HG03457 (cell line): ENCODE data around the gene DHX8.

ENCODE experiments used
- ATAC-seq: cut with Tn5 transposase; IDR thresholded peaks from one replicate; pipeline ENCODE4 v1.9.1; 2021; ENCODE audit warnings: moderate number of reproducible peaks; ENCODE audit not compliant: unreplicated experiment

The DHX8 gene

DNA sequence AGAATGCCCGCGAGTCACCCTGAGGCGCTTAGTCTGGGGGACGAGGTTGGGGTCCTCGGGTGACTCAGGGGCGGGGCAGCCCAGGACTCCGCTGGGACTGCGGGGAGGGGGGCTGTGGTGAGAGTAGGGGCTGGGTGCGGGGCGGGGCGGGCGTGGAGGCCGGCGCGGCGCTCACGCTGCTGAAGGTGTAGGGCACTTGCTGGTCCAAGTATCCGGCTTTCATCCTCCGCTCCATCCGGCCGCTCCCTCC, 61.5 kb downstream of the DHX8 start:
- ATAC-seq, result no peak

DNA sequence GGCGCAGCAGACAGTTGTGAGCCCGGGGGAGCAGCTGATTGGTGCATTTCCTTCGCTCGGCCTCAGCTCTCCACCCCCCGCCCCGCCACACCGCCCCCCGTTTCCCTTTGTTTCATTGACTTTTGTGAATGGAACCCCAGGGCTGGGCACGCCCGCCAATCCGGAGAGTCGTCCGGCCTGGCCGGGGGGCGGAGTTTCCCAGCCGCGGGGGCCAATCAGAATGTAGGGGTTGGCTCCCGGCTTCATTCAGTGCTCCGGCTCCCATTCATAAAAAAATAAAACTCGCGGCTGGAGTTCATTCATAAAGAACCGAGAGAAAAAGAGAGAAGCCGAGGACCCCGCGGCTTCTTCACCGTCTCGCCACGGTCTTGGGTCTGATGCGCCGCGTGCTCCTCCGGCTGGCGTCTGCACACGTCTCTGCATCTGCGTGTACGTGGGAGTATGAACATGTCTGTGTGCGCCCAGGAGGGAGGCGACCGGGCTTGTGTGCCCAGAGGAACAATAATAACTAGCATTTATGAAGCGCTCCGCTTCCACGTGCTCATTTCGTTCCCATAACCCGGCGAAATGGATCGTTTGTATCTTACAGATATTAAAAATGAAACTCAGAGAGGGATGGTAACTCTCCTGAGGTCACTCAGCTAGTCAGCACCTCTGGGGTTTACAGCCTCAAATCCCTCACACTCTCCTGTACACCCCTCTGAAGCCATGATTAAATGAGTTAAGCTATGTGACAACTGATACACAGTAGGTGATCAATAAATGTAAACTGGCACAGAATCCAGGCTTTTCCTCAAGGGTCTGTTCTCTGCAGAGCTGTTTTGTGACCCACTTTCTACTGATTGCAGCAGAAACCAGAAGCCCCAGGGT, 62.8 kb downstream of the DHX8 start, which contains the start of gene ETV4:
TSS of gene ETV4 (minus strand) at position 22 of the 870 bp plus-strand sequence. CDS start 723 bp downstream, outside the sequence.
- no peak for ATAC-seq

DNA sequence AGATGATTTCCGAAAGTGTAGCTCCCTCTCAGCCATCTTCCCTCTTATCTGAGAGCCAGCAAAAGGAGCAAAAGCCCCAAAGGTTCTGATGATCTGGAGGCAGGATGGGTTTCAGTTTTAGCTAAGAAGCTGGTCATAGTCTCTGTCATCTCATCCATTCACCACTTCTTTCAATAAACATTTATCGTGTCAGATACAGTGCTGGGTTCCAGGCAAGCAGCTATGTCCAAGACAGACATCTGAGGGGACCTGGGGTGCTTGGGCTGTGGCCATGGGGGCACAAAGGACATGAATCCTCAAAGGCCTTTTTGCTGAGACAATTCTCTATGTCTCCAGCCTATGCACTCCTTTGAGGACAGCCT, 63.4 kb downstream of the DHX8 start:
- ATAC-seq, result no peak

DNA sequence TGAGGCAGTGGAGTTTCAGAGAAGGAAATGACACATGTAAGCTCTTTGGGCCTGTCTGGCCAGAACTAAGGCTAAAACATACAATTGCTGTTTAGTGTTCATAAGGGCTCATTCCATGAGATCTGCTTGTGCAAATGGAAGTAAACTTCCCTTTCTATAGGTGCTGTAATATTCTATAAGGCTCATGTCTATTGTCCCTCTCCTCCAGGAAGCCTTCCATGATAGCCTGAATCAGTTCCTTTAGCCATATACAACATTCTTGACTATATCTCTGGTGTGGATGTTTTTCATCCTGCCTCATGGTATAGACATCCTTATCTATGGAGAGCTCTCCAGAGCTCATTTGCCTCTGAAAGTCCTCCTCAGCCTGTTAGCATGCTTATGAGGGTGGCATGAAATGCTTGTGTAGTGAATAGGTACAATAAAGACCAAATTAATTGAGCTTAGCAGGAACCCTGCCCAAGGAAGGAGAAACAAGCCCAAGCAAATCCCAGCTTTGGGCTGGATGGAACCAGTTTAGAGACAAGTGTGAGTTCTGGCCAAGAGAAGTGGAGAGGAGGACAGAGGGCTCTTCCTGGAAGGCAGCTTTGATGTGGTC, 64.0 kb downstream of the DHX8 start:
- ATAC-seq, result no peak

DNA sequence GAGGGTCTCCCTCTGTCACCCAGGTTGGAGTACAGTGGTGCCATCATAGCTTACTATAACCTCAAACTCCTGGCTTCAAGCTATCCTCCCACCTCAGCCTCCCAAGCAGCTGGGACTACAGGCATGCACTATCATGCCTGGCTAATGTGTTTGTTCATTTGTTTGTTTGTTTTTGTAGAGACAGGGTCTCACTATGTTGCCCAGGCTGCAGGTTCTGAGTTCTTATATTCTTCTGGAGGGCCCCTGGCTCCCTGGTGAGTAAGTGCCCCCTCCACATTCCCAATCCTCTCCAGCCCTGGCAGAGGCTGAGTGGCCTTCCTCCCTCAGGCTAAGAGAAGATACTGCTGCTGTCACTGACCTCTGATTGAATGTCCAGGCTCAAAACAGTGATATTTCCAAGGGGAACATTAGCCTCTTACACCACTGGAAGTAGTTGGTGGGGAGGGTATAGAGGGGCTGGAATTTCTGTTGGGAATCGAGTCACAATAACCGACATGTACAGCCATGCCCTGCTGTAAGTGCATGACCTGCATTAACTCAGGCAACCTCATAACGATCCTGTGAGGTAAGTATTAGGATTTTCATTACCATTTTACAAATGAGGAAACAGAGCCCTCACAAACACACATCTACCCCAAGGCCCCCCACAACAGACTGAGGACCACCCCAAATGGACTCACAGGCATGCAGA, 65.1 kb downstream of the DHX8 start:
- ATAC-seq, result no peak

DNA sequence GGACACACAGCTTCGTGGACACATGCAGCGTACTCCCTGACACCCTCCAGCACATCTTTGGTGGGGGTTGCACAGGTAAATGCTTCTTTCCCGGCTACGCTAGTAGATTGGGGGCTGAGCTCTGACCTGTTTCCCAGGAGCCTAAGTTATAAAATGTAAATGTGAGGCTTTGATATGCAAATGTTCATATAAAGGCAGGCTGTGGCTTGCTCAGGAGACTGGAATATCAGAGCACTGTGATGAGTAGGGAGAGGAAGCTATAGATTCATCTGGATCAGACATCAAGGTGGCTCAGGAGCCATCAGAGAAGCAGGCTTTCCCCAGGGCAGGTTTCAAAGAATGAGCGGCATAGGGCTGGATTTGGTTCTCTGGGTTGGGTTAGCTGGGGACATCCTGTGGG, 65.7 kb downstream of the DHX8 start:
- ATAC-seq, result no peak

DNA sequence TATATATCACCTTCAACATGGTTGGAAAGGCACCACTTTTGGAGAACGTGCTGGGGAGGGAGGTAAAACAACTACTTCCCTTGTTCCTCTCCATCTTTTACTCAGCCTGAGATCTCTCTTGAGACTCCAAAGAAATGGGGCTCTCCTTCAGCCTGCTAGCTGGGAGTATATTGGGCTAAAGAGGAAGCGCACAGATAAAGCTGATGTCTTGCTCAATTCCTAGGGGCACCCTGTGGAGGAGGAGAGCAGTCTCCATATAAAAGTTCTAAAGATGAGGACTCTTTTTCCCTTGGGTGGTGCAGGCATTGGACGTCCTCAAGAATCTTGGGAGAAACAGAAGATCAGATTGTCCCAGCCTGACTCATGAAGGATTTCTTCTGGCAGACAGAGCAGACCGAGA, 67.0 kb downstream of the DHX8 start:
- no peak for ATAC-seq

DNA sequence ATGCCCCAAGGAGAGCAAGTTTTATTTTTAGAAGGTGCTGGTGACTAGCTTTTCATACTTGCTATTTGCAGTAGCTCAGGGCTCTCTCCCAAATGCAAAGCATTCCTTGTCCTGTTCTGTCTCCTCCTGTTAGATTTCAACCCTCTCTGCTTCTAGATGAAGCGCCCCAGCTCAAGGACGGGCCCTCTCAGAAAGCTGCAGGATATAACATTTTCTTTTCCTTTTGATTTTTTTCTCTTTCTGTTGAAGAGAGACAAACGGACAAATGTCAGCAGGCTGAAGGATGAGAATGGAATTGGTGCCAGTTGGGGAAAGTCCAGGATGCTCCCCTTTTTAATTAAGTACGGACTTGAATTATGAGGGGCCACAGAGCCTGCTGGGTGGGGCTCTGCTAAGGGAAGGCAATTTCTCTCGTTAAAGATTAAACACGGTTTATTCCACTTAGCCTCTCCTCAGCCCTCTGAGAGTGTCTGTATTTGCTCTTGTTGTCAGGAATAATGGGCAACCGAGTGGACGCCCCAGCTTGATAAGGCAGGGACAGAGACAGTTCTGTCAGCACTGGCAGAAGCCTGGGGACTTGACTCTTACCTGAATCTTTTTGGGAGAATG, 68.6 kb downstream of the DHX8 start:
- no peak for ATAC-seq

DNA sequence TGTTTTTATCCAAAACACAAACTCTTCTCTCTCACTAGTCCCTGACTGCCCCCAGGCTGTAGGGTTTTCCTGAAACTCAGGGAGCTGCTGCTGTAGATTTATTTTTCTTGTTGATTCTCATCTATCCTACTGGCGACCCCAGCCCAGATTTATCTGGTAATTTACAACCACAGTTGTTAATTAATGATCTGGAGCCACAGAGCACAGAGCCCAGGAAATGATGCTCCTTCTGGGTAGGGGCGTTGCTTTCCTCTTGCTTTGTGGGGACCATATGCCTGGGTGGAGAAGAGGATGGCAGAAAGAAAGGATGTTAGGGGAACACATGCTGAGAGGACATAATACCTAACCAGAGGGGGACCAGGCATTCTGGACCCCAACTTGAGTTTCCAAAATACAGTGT, 69.8 kb downstream of the DHX8 start:
- no peak for ATAC-seq

DNA sequence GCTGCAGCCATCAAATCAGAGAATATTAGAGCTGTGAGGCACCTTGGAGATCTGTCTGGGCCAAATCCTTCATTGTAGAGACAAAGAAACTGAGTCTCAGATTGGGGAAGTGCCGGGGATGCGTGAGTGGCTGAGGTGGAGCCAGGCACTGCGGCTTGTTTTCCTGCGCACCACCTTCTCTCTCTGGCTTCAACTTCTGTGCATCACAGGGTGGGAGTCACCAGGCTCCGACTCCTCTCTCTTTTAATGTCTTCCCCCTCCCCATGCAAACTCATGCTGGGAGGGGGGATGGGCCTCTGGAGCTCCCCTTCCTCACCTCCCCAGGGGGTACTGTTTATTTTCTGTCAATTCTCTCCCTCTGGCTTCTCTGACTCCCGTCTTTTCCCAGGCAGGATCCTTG, 71.1 kb downstream of the DHX8 start:
- ATAC-seq, result no peak

DNA sequence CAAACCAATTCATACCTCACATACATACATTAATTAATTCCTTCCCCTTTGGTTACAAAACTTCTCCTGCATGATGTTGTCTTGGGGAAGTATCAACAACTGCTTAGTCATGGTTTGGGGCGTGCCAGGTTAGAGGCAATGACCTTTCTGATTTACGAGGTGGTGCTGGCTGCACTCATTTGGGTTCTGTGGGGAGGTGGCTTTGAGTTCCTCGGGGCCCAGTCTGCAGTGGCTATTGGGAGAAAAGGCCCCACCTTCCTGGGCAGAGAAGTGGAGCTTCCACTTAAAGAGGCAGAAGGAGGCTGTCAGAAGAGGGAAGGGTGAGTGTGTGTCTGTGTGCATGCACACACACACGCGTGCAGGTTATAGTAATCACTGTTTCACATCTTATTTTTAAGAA, 72.5 kb downstream of the DHX8 start:
- no peak for ATAC-seq

DNA sequence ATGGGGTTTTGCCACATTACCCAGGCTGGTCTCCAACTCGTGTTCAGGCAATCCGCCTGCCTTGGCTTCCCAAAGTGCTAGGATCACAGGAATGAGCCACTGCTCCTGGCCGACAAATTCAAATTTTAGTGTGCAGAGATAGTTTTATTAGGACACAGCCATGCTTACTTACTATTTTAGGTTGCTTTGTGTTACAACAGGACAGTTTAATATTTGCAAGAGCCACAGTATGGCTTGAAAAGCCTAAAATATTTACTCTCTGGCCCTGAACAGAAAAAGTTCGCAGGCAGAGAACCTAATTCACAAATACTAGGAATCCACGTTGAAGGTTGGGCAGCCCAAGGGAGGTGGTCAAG, 75.0 kb downstream of the DHX8 start:
- no peak for ATAC-seq

DNA sequence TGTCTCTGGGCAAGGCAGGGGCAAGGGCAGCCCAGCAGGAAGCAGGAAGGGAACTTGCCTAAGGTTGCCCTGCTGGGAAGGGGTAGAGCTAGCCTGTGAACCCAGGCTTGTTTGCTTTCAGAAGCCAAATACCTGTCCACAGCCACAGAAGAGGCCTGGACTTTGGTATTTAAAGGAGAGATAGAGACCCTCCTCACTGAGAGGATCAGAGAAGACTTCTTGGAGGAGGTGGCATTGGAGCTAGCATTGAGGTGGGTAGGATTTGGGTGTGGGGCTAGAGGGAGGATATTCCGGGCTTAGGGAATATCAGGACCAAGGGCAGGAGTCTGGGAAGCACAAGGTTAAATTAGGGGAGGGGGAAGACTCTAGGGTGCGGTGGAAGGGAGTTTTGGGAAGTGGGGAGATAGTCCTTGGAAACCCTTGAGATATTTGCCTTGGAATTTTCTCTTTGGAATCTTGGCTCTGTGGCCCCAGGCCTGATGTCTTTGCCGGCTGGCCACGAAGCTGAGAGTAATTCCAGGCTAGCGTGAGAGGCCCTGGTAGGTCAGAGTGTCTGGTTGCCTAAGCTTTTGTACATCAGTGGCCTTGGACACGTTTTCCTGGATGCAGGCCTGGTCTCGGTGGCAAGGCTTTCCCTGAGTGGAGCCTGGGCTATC, 75.5 kb downstream of the DHX8 start:
- ATAC-seq, result no peak

DNA sequence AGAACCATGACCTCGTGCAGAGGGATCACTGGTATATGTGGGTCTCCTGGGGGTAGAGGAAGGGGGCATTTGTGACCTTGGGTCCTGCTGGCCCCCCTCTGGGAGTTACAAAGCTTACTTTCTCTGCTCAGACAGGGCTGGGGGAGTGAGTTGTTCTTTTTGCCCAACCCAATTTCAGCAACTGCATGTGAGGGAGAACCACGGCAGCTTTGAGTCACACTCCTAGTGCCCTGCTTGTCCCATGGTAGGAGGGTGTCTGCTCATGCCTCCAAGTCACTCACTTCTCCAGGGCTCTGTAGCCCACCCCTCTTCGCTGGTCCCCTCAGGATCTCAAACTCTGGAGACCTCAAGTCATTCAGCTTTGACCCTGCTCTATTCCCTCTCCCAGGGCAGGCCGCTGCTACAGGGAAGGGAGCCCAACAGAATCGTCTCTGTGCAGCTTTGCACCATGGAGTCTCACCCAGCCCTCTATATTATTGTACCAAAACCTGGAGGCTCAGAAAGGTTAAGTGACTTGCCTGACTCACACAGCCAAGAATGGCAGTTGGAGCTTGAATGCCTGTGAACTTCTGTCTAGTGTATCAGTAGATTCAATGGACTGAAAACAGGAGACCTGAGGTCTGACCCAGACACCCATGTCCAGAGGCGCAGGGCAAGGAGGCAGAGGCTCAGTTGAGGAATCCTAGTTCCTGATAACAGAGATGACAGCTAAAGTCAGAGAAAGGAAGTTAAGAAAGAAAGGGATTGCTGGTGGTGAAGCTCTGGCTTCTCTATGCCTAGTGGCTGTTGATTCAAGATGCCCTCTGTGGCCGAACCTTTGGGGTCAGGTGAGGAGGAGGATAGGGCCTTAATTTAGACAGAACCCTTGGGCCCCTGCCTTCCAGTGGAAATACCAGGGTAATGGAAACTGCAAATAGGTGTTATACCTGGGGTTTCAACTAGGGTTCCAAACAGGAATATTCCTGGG, 77.0 kb downstream of the DHX8 start:
- ATAC-seq, result no peak

DNA sequence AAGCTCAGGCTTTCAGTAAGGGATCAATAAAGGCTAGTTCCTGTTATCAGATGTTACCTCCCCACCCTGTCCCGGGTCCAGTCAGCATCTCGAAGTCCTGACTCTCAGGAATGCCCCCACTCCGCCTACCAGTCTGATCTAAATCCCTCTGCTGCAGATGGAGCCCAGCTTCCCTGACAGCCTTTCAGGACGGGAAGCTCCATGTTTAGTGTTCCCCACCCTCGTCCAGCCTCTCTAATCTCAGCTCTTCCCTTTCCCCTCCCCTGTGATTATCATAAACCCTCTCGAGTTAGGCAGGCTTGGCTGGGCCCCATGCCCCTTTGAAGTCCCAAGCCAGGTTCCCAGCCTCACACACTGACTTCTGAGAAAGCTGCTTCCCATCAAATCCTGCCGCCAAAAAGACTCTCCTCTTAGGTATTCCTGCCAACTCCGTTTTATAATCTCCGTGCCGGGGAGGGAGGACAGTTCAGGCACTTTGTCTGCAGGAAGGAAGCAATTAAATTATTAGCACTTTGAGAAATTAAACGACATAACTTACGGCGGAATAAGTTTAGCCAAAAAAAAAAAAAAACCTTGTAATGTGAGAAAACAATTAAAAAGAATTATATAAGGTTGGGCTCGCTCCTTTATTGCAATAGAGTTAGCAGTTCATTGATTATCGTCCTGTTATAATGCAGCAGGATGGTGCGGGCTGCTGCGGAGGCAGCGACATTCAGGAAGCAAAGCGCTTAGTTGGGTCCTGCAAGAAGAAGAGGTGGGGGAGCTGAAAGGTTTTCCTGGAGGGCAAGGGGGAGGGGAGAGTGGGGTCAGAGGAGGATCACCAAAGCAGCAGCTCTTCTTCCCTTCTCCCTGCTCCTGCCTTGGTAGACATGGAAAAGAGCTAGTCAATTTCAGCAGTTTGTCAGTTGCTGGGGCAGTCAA, 79.2 kb downstream of the DHX8 start:
- no peak for ATAC-seq

DNA sequence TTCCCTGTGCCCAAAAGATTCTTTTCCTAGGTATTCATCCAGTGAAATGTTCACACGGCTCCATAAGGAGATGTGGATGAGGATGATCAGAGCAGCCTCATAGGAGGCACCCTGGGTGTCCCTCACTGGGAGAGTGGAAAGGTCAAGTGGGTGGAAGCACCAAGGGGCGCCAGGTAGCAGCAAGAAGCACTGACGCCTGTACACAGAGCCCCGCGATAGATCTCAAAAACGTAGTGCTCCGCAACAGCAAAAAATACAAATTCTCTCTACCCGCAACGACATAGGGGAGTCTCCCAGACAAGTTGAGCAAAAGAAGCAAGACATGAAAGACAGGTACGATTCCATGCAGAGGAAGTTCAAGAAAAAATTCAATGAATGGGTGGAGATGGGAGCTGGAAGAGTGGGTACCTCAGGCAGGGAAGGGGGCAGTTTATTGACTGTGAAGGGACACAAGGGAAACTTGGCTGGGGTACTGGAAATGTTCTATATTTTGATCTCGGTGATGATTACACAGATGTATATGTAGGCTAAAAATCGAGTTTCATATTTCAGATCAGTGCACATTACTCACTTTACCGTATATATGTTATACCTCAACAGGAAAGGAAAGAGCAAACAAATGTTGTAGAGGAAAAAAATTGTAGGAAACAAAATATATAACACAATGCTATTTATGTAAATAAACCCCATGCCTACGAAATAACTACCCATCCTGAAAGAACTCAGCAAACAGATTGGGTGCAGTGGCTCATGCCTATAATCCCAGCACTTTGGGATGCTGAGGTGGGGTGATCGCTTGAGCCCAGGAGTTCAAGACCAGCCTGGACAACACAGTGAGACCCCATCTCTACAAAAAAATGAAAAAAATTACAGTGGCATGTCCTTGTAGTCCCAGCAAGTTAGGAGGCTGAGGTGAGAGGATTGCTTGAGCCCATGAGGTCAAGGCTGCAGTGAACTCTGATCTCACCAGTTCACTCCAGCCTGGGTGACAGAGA, 80.1 kb downstream of the DHX8 start:
- ATAC-seq, result no peak

DNA sequence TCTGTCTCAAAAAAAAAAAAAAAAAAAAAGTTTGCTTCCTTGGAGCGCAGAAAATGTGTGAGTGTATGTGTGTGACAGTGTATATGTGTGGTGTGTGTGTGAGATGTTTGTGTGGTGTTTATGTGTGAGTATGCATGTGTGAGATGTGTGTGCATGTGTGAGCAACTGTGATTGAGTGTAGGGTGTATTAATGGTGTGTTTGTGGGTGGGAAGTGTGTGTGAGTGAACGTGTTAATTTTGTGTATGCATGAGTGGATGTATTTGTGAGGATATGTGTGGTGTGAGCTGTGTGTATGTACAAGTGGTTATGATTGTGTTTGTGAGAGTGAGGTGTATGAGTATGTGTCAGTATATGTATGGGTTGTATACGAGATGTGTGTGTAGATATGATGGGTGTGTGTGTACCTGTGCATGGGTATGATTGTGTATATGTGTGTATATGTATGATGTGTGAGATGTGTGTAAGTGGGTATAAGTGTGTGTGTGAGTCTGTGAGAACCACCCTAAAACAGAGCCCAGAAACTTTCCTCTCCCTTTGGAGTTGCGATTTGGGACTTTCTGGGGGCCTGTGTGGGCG, 84.8 kb downstream of the DHX8 start:
- no peak for ATAC-seq

DNA sequence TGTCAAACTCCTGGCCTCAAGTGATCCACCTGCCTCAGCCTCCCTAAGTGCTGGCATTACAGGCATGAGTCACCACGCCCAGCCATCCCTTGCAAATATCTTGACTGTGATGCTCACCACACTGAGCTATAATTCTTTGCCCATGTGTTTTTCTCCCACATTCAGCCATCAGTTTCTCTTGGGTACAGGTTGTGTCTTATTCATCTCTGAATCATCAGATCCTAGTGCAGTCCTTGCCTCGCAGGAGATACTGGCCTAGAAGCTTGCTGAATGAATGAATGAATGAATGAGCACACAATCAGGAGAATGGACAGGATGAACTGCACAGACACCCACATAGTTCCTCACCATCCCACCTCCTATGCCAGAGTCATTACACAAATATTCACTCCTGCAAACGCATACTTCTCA, 86.7 kb downstream of the DHX8 start:
- ATAC-seq, result no peak
